Gastroesophageal sphincter (tissue), 4 donors: Measurements from ENCODE around the gene TRDN. TPM values are rescaled to one million over a fixed set of nuclear protein-coding genes. Genes with fewer than 3 reads are reported as not detected.

Experiments used
- ATAC-seq: fragments of 150-250 bp; one replicate; pipeline ENCODE4 v1.9.1; 2016; ENCODE audit warnings: mild to moderate bottlenecking, moderate library complexity
- H3K27ac ChIP-seq, 4 donors: fragments of 200-600 bp; sonication (generic) in 3 of 4; 1 replicate in 3 of 4; 2 replicates in 1 of 4; pipeline ENCODE4 v1.5.1; 2016 to 2019
- H3K27me3 ChIP-seq: fragments of 200-600 bp; sonication (generic); one replicate; pipeline ENCODE4 v1.5.1; 2019
- H3K36me3 ChIP-seq, 2 donors: fragments of 200-600 bp; sonication (generic); one replicate each; pipeline ENCODE4 v1.5.1; 2019; ENCODE audit warnings: control low read depth in 1 of 2
- H3K4me1 ChIP-seq, 3 donors: fragments of 200-600 bp; sonication (generic); 1 replicate in 2 of 3; 2 replicates in 1 of 3; pipeline ENCODE4 v1.5.1; 2016 to 2019; ENCODE audit warnings: control low read depth in 2 of 3
- H3K4me3 ChIP-seq, 2 donors: fragments of 200-600 bp; sonication (generic); one replicate each; pipeline ENCODE4 v1.5.1; 2019; ENCODE audit warnings: mild to moderate bottlenecking in 1 of 2, moderate library complexity in 1 of 2
- H3K9me3 ChIP-seq, 3 donors: fragments of 200-600 bp; sonication (generic); one replicate each; pipeline ENCODE4 v1.5.1; 2017 to 2019; ENCODE audit warnings: control low read depth in 2 of 3
- EP300 ChIP-seq: sonication (generic); formaldehyde crosslinking; IDR thresholded peaks from one replicate; pipeline ENCODE4 v1.6.1; 2017; ENCODE audit warnings: antibody characterized with exemption, mild to moderate bottlenecking
- POLR2A ChIP-seq, 2 donors: fragments of 450-650 bp; IDR thresholded peaks; one replicate each; pipeline ENCODE4 v1.6.1; 2017; ENCODE audit warnings: antibody characterized with exemption in 2 of 2, mild to moderate bottlenecking in 2 of 2, moderate library complexity in 1 of 2
- POLR2AphosphoS5 ChIP-seq: sonication (generic); formaldehyde crosslinking; IDR thresholded peaks from one replicate; pipeline ENCODE4 v1.6.1; 2017; ENCODE audit warnings: antibody characterized with exemption
- WGBS, 2 donors: methylation state at CpG; one replicate each; pipeline ENCODE4 v1.1.5; 2018; ENCODE audit warnings: low coverage in 1 of 2; 5-methylcytosine and 5-hydroxymethylcytosine counted together
- total RNA-seq, 4 donors: library from RNA; depleted of rRNA; stranded (reverse); fragments of >200 nt; gene quantifications; one replicate each; pipeline ENCODE4 v1.1.0, GENCODE V29; 2016
- TF ChIP-seq, protein P1 (sequence below), 4 experiments: fragments of 200-600 bp in 2 of 4; fragments of 450-650 bp in 2 of 4; sonication (generic) in 1 of 4; IDR thresholded peaks; one replicate each; pipeline ENCODE4 v1.5.1; 2017 to 2019; ENCODE audit warnings: antibody characterized with exemption in 4 of 4, mild to moderate bottlenecking in 2 of 4, moderate library complexity in 2 of 4

TRDN gene
- total RNA-seq, 4 donors from 2014 or later, result not detected

DNA sequence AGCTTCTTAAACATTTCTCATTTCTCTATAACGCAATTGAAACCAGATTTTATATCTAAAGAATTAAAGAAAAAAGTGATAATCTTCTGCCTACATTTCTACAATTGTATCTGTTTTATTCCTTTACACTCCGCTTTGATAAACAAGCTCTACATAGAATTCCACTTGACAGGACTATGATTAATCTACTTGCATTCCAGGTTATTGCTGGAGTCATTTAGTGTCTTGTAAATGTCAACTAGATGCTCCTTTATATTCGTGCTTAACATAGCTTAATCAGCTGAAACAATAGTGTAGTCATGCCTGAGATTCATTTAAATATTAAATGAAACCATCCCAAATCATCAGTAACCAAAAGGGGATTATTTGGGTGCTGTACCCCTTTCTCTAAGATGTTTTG is 284.0 kb downstream of the TRDN start:
- 52 to 55% methylated on average over 3 of the region's 3 CpGs for WGBS, 2 donors
- no peak for ATAC-seq
- H3K27ac ChIP-seq, result no peak overlapping the region
- no peaks in the 10 kb centered on the region for H3K36me3 ChIP-seq
- H3K4me1 ChIP-seq, result no peaks in the 10 kb centered on the region
- H3K4me3 ChIP-seq, result no peak overlapping the region
- TF ChIP-seq EP300 (no peak), POLR2AphosphoS5 (no peak), POLR2A (IDR thresholded peaks at IDR 0.05) (no peak)
- TF ChIP-seq, protein P1, sequence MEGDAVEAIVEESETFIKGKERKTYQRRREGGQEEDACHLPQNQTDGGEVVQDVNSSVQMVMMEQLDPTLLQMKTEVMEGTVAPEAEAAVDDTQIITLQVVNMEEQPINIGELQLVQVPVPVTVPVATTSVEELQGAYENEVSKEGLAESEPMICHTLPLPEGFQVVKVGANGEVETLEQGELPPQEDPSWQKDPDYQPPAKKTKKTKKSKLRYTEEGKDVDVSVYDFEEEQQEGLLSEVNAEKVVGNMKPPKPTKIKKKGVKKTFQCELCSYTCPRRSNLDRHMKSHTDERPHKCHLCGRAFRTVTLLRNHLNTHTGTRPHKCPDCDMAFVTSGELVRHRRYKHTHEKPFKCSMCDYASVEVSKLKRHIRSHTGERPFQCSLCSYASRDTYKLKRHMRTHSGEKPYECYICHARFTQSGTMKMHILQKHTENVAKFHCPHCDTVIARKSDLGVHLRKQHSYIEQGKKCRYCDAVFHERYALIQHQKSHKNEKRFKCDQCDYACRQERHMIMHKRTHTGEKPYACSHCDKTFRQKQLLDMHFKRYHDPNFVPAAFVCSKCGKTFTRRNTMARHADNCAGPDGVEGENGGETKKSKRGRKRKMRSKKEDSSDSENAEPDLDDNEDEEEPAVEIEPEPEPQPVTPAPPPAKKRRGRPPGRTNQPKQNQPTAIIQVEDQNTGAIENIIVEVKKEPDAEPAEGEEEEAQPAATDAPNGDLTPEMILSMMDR (IDR thresholded peaks at IDR 0.05), result no peak
- no peaks in the 10 kb centered on the region for H3K27me3 ChIP-seq
- H3K9me3 ChIP-seq, result no peaks in the 10 kb centered on the region

DNA sequence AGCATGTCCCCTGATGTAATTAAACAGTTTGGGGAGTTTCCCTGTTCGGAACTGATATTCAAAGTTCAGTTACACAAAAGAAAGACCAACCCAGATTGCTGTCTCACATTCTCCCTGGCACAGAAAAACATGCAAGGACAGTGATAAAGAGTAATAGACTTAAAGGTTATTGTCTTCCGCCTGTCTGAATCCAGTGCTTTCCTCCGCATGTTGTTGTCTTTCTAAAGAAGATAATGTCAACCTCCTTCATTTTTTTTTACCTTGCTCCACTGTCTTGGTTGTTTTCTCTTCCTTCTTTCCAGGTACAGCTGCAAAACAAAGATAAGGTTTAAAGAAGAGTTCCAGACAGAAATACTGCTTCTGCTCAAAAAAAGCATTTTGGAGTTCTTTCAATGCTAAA is 284.5 kb downstream of the TRDN start:
- Histone ChIP-seq H3K27ac (no peak overlapping the region), H3K9me3 (no peaks in the 10 kb centered on the region), H3K27me3 (no peaks in the 10 kb centered on the region), H3K36me3 (no peaks in the 10 kb centered on the region), H3K4me1 (no peaks in the 10 kb centered on the region), H3K4me3 (no peak overlapping the region)
- ATAC-seq, result no peak
- 36 to 51% methylated on average over 3 of the region's 3 CpGs for WGBS, 2 donors
- TF ChIP-seq POLR2A (IDR thresholded peaks at IDR 0.05) (no peak), POLR2AphosphoS5 (no peak), EP300 (no peak)
- TF ChIP-seq, protein P1 (IDR thresholded peaks at IDR 0.05), result no peak

DNA sequence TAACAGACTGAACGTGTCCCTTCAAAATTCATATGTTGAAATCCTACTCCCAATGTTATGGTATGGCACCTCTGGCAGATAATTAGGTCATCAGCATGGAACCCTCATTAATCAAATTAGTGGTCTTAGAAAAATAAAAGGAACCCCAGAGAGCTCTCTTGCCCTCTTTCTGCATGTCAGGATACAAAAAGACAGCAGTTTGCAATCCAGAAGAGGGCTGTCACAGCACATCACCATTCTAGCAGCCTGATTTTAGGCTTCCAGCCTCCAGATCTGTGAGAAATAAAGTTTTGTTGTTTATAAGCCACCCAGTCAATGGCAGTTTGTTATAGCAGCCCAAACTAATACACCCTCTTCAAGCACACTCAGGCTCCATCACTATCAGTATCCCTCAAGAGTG is 292.9 kb downstream of the TRDN start:
- Histone ChIP-seq H3K9me3 (no peaks in the 10 kb centered on the region), H3K4me1 (no peaks in the 10 kb centered on the region), H3K4me3 (no peak overlapping the region), H3K27me3 (no peaks in the 10 kb centered on the region), H3K27ac (no peak overlapping the region), H3K36me3 (no peaks in the 10 kb centered on the region)
- TF ChIP-seq EP300, result no peak
- no peak for TF ChIP-seq POLR2A (IDR thresholded peaks at IDR 0.05)
- TF ChIP-seq, protein P1 (IDR thresholded peaks at IDR 0.05), result no peak
- TF ChIP-seq POLR2AphosphoS5, result no peak
- no peak for ATAC-seq
- WGBS, 2 donors, result 27 to 33% methylated on average over 1 of the region's 1 CpG

DNA sequence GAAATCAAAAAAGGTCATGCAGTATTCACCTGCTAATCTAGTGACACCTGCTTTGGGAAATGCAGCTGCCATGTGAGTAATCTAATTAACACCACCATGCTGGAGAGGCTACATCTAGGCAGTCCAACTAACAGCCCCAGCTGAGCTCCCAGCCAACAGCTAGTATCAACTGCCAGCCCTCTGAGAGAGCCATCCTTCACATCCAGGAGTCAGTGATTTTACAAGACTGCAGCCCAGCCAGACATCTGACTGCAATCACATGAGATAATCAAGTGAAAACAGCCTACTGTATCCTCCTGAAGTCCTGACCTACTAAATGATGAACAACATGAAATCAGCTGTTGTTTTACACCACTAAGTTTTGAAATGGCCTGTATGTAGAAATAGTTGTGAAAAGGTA is 298.4 kb downstream of the TRDN start:
- no peaks in the 10 kb centered on the region for H3K4me1 ChIP-seq
- no peaks in the 10 kb centered on the region for H3K9me3 ChIP-seq
- H3K27me3 ChIP-seq, result no peaks in the 10 kb centered on the region
- TF ChIP-seq EP300 (no peak), POLR2A (IDR thresholded peaks at IDR 0.05) (no peak), POLR2AphosphoS5 (no peak)
- TF ChIP-seq, protein P1 (IDR thresholded peaks at IDR 0.05), result no peak
- no peak overlapping the region for H3K27ac ChIP-seq
- H3K36me3 ChIP-seq, result no peaks in the 10 kb centered on the region
- ATAC-seq, result no peak
- H3K4me3 ChIP-seq, result no peak overlapping the region

DNA sequence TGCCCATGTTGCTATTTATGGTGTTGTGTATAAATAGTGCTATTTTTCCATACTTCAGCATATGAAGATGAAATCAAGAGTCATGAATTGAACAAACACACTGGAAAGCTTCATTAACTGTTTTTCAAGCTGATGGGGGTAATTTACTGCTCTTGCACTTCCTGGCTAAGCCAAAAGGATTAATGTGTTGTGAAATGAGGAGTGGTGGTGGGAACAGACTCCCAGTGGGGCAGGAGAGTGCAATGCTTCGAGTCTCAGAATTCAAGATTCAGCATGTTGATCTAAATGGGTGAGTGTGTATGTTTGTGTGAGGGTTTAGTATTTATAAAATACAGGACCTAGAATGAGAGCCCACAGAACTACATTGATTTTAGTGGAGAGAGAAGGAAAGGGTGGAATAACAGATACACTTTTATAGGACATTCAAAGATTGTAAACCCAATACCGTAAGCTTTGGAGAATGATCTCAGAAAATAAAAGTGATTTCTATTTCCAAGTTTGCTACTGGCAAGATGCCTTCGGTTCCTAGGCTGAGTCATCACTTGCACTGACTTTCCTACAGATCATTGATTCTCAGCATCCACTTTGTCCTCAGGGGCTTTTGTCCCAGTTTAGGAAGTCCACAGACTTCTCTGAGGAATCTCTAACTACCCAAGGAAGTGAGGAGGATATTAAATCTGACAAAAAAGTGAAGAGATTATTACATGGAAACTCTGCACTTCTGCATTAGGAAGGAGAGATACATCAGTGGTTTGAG is 303.6 kb downstream of the TRDN start:
- Histone ChIP-seq H3K27me3 (no peaks in the 10 kb centered on the region), H3K27ac (no peak overlapping the region), H3K9me3 (no peaks in the 10 kb centered on the region), H3K4me3 (no peak overlapping the region), H3K36me3 (no peaks in the 10 kb centered on the region), H3K4me1 (no peaks in the 10 kb centered on the region)
- no peak for ATAC-seq
- 46 to 52% methylated on average over 2 to 3 of the region's 3 CpGs for WGBS, 2 donors
- TF ChIP-seq POLR2AphosphoS5, result no peak
- TF ChIP-seq POLR2A (IDR thresholded peaks at IDR 0.05), result no peak
- no peak for TF ChIP-seq EP300
- TF ChIP-seq, protein P1 (IDR thresholded peaks at IDR 0.05), result no peak
